ENCODE results near the gene TET2.

Gene TET2

GRCh38 chr4:105274090-105274489 lies 127.4 kb downstream of the TET2 start:
- Histone ChIP-seq H3K4me1 (ENCODE audit: insufficient read depth, insufficient read length) (no peaks in the 10 kb centered on the region), H3K36me3 (ENCODE audit: insufficient read depth, insufficient read length, low read length) (peaks cover 17% of the 10 kb centered on the region), H3K9me3 (ENCODE audit: insufficient read depth, low read length) (no peaks in the 10 kb centered on the region), H3K4me3 (ENCODE audit: insufficient read length, low read depth) (no peak overlapping the region), H3K9ac (ENCODE audit: insufficient read length, low read depth) (no peak overlapping the region), H3K27me3 (ENCODE audit: insufficient read depth, insufficient read length) (no peaks in the 10 kb centered on the region)
- no peak for DNase-seq (ENCODE audit: low read depth, low spot score)
- TF ChIP-seq ZNF274 (IDR thresholded peaks at IDR 0.05; ENCODE audit: low read depth, low read length), result no peak
- TF ChIP-seq SUZ12 (IDR thresholded peaks at IDR 0.05; ENCODE audit: extremely low read depth, insufficient read depth, insufficient read length), result no peak
- TF ChIP-seq YY1 (IDR thresholded peaks at IDR 0.05; ENCODE audit: insufficient read depth, insufficient read length), result no peak

- H3K36me3 ChIP-seq (ENCODE audit: insufficient read depth, insufficient read length, low read length), result peaks cover 17% of the 10 kb centered on the region
- H3K27me3 ChIP-seq (ENCODE audit: insufficient read depth, insufficient read length), result no peaks in the 10 kb centered on the region
- no peak overlapping the region for H3K4me3 ChIP-seq (ENCODE audit: insufficient read length, low read depth)
- no peaks in the 10 kb centered on the region for H3K9me3 ChIP-seq (ENCODE audit: insufficient read depth, low read length)
- no peak for TF ChIP-seq ZNF274 (IDR thresholded peaks at IDR 0.05; ENCODE audit: low read depth, low read length)
- TF ChIP-seq SUZ12 (IDR thresholded peaks at IDR 0.05; ENCODE audit: extremely low read depth, insufficient read depth, insufficient read length), result no peak
- TF ChIP-seq YY1 (IDR thresholded peaks at IDR 0.05; ENCODE audit: insufficient read depth, insufficient read length), result no peak
- no peaks in the 10 kb centered on the region for H3K4me1 ChIP-seq (ENCODE audit: insufficient read depth, insufficient read length)
- H3K9ac ChIP-seq (ENCODE audit: insufficient read length, low read depth), result no peak overlapping the region
- no peak for DNase-seq (ENCODE audit: low read depth, low spot score)
Measured at GRCh38 chr4:105274504-105274903, 127.8 kb downstream of the TET2 start.

DNA sequence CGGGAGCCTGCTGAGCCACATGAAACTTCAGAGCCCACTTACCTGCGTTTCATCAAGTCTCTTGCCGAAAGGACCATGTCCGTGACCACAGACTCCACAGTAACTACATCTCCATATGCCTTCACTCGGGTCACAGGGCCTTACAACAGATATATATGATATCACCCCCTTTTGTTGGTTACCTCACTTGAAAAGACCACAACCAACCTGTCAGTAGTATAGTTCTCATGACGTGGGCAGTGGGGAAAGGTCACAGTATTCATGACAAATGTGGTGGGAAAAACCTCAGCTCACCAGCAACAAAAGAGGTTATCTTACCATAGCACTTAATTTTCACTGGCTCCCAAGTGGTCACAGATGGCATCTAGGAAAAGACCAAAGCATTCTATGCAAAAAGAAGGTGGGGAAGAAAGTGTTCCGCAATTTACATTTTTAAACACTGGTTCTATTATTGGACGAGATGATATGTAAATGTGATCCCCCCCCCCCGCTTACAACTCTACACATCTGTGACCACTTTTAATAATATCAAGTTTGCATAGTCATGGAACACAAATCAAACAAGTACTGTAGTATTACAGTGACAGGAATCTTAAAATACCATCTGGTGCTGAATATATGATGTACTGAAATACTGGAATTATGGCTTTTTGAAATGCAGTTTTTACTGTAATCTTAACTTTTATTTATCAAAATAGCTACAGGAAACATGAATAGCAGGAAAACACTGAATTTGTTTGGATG lies 129.9 kb downstream of the TET2 start:
- DNase-seq (ENCODE audit: low read depth, low spot score), result no peak
- Histone ChIP-seq H3K27me3 (ENCODE audit: insufficient read depth, insufficient read length) (no peaks in the 10 kb centered on the region), H3K9ac (ENCODE audit: insufficient read length, low read depth) (no peak overlapping the region), H3K4me3 (ENCODE audit: insufficient read length, low read depth) (no peak overlapping the region), H3K36me3 (ENCODE audit: insufficient read depth, insufficient read length, low read length) (peaks cover 17% of the 10 kb centered on the region), H3K9me3 (ENCODE audit: insufficient read depth, low read length) (no peaks in the 10 kb centered on the region), H3K4me1 (ENCODE audit: insufficient read depth, insufficient read length) (no peaks in the 10 kb centered on the region)
- TF ChIP-seq SUZ12 (IDR thresholded peaks at IDR 0.05; ENCODE audit: extremely low read depth, insufficient read depth, insufficient read length) (no peak), YY1 (IDR thresholded peaks at IDR 0.05; ENCODE audit: insufficient read depth, insufficient read length) (no peak), ZNF274 (IDR thresholded peaks at IDR 0.05; ENCODE audit: low read depth, low read length) (no peak)

DNA sequence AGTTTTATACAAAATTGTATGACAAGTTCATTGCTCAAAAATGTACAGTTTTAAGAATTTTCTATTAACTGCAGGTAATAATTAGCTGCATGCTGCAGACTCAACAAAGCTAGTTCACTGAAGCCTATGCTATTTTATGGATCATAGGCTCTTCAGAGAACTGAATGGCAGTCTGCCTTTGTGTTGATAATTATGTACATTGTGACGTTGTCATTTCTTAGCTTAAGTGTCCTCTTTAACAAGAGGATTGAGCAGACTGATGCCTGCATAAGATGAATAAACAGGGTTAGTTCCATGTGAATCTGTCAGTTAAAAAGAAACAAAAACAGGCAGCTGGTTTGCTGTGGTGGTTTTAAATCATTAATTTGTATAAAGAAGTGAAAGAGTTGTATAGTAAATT lies 131.0 kb downstream of the TET2 start:
- TF ChIP-seq YY1 (IDR thresholded peaks at IDR 0.05; ENCODE audit: insufficient read depth, insufficient read length) (no peak), ZNF274 (IDR thresholded peaks at IDR 0.05; ENCODE audit: low read depth, low read length) (no peak), SUZ12 (IDR thresholded peaks at IDR 0.05; ENCODE audit: extremely low read depth, insufficient read depth, insufficient read length) (no peak)
- no peaks in the 10 kb centered on the region for H3K9me3 ChIP-seq (ENCODE audit: insufficient read depth, low read length)
- H3K4me3 ChIP-seq (ENCODE audit: insufficient read length, low read depth), result no peak overlapping the region
- no peaks in the 10 kb centered on the region for H3K4me1 ChIP-seq (ENCODE audit: insufficient read depth, insufficient read length)
- H3K9ac ChIP-seq (ENCODE audit: insufficient read length, low read depth), result no peak overlapping the region
- DNase-seq (ENCODE audit: low read depth, low spot score), result no peak
- H3K36me3 ChIP-seq (ENCODE audit: insufficient read depth, insufficient read length, low read length), result peaks cover 14% of the 10 kb centered on the region
- H3K27me3 ChIP-seq (ENCODE audit: insufficient read depth, insufficient read length), result no peaks in the 10 kb centered on the region

DNA sequence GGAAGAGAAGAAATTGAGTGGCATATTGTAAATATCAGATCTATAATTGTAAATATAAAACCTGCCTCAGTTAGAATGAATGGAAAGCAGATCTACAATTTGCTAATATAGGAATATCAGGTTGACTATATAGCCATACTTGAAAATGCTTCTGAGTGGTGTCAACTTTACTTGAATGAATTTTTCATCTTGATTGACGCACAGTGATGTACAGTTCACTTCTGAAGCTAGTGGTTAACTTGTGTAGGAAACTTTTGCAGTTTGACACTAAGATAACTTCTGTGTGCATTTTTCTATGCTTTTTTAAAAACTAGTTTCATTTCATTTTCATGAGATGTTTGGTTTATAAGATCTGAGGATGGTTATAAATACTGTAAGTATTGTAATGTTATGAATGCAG lies 132.6 kb downstream of the TET2 start:
- no peak for DNase-seq (ENCODE audit: low read depth, low spot score)
- Histone ChIP-seq H3K9ac (ENCODE audit: insufficient read length, low read depth) (no peak overlapping the region), H3K4me1 (ENCODE audit: insufficient read depth, insufficient read length) (no peaks in the 10 kb centered on the region), H3K27me3 (ENCODE audit: insufficient read depth, insufficient read length) (no peaks in the 10 kb centered on the region), H3K4me3 (ENCODE audit: insufficient read length, low read depth) (no peak overlapping the region), H3K36me3 (ENCODE audit: insufficient read depth, insufficient read length, low read length) (peaks cover 13% of the 10 kb centered on the region), H3K9me3 (ENCODE audit: insufficient read depth, low read length) (no peaks in the 10 kb centered on the region)
- TF ChIP-seq YY1 (IDR thresholded peaks at IDR 0.05; ENCODE audit: insufficient read depth, insufficient read length) (no peak), SUZ12 (IDR thresholded peaks at IDR 0.05; ENCODE audit: extremely low read depth, insufficient read depth, insufficient read length) (no peak), ZNF274 (IDR thresholded peaks at IDR 0.05; ENCODE audit: low read depth, low read length) (no peak)

DNA sequence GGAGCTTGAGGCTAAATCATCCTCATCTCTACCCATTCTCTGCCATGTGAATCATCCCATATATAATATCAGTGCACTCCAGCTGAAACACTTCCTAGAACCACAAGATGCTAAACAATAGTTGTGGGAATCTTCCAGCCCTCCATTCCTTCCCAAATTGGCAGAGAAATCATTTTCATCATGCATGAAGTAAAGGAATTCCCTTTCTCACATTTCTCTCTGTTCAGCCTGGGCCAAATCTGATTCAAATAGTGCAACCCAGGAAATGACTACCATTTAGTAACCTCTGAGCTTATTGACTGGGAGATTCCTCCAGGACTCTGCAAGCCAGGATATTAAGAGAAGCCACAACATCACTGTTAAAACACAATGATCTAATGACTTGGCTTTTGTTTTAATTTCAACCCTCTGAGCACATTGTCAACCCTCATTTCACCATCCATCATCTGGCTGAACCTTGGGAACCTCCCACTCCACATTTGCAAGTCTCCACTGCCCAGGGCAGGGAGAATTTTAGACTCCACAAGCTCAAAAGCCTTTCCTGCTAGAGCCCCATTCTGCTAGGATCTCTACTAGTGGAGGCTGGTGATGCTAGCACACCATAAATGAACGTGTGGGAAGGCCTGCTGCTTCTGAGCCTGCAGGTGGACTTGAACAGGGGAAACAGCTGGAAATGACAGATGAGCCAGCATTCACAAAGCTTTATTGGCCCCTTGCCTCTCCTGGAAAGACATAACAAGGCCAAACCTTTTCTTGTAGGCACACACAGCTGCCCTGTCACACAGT lies 133.9 kb downstream of the TET2 start:
- DNase-seq (ENCODE audit: low read depth, low spot score), result no peak
- Histone ChIP-seq H3K36me3 (ENCODE audit: insufficient read depth, insufficient read length, low read length) (peaks cover 7% of the 10 kb centered on the region), H3K9ac (ENCODE audit: insufficient read length, low read depth) (no peak overlapping the region), H3K27me3 (ENCODE audit: insufficient read depth, insufficient read length) (no peaks in the 10 kb centered on the region), H3K4me3 (ENCODE audit: insufficient read length, low read depth) (no peak overlapping the region), H3K4me1 (ENCODE audit: insufficient read depth, insufficient read length) (no peaks in the 10 kb centered on the region), H3K9me3 (ENCODE audit: insufficient read depth, low read length) (no peaks in the 10 kb centered on the region)
- TF ChIP-seq ZNF274 (IDR thresholded peaks at IDR 0.05; ENCODE audit: low read depth, low read length) (no peak), SUZ12 (IDR thresholded peaks at IDR 0.05; ENCODE audit: extremely low read depth, insufficient read depth, insufficient read length) (no peak), YY1 (IDR thresholded peaks at IDR 0.05; ENCODE audit: insufficient read depth, insufficient read length) (no peak)

DNA sequence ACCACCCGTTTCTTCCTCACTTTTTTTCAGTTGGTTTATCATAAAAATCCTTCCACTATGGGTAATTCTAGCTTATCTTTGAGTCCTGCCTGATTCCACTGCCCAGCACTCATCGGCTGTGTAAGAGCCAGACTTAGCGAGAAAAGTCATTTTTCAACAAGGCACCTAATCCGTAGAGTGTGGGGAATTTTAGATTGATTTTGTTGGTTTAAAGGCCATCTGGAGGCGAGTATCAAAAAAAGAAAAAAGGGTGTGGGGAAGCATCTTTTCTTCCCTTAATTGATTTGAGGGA lies 134.4 kb downstream of the TET2 start:
- no peak for DNase-seq (ENCODE audit: low read depth, low spot score)
- Histone ChIP-seq H3K9ac (ENCODE audit: insufficient read length, low read depth) (no peak overlapping the region), H3K36me3 (ENCODE audit: insufficient read depth, insufficient read length, low read length) (peaks cover 2% of the 10 kb centered on the region), H3K27me3 (ENCODE audit: insufficient read depth, insufficient read length) (no peaks in the 10 kb centered on the region), H3K9me3 (ENCODE audit: insufficient read depth, low read length) (no peaks in the 10 kb centered on the region), H3K4me1 (ENCODE audit: insufficient read depth, insufficient read length) (no peaks in the 10 kb centered on the region), H3K4me3 (ENCODE audit: insufficient read length, low read depth) (no peak overlapping the region)
- TF ChIP-seq ZNF274 (IDR thresholded peaks at IDR 0.05; ENCODE audit: low read depth, low read length) (no peak), YY1 (IDR thresholded peaks at IDR 0.05; ENCODE audit: insufficient read depth, insufficient read length) (no peak), SUZ12 (IDR thresholded peaks at IDR 0.05; ENCODE audit: extremely low read depth, insufficient read depth, insufficient read length) (no peak)
